Peyer's patch (tissue), 4 donors: ENCODE results near the gene PXDN. TPM values are rescaled to one million over a fixed set of nuclear protein-coding genes. Genes with fewer than 3 reads are reported as not detected.

Experiments
- DNase-seq, 3 donors: peaks; one replicate each; pipeline ENCODE4 v3.0.0-alpha.2; 2017 to 2019
- H3K27ac ChIP-seq, 4 donors: fragments of 200-600 bp; sonication (generic); one replicate each; pipeline ENCODE4 v1.5.1; 2016 to 2019
- H3K27me3 ChIP-seq, 2 donors: fragments of 200-600 bp; sonication (generic); one replicate each; pipeline ENCODE4 v1.5.1; 2019
- H3K36me3 ChIP-seq, 3 donors: fragments of 200-600 bp; sonication (generic); one replicate each; pipeline ENCODE4 v1.5.1; 2016 to 2019
- H3K4me1 ChIP-seq, 4 donors: fragments of 200-600 bp; sonication (generic); one replicate each; pipeline ENCODE4 v1.5.1; 2016 to 2019
- H3K4me3 ChIP-seq, 4 donors: fragments of 200-600 bp; sonication (generic); 1 replicate in 3 of 4; 2 replicates in 1 of 4; pipeline ENCODE4 v1.5.1; 2016 to 2019; ENCODE audit warnings: mild to moderate bottlenecking in 1 of 4
- H3K9me3 ChIP-seq, 4 donors: fragments of 200-600 bp; sonication (generic); one replicate each; pipeline ENCODE4 v1.5.1; 2016 to 2019; ENCODE audit warnings: mild to moderate bottlenecking in 1 of 4
- CTCF ChIP-seq, 6 experiments: fragments of 450-650 bp in 4 of 6; fragments of 200-600 bp in 2 of 6; sonication (generic) in 1 of 6; IDR thresholded peaks; one replicate each; pipeline ENCODE4 v1.5.1; 2017 to 2019; ENCODE audit warnings: antibody characterized with exemption in 6 of 6, mild to moderate bottlenecking in 3 of 6, moderate library complexity in 1 of 6
- POLR2A ChIP-seq, 2 donors: fragments of 450-650 bp; IDR thresholded peaks; one replicate each; pipeline ENCODE4 v1.5.1; 2017; ENCODE audit warnings: antibody characterized with exemption in 2 of 2, mild to moderate bottlenecking in 2 of 2, moderate library complexity in 2 of 2
- total RNA-seq, 4 donors: library from RNA; depleted of rRNA; stranded (reverse); fragments of >200 nt; gene quantifications; one replicate each; pipeline ENCODE4 v1.1.0, GENCODE V29; 2016

The PXDN gene
- total RNA-seq, 4 donors from 2014 or later = 7.5 to 148 (median 21.0) TPM

GRCh38 chr2:1647417-1648240 lies 96.7 kb downstream of the PXDN start:
- DNase-seq = no peak
- peaks cover 0 to 4% (median 0%) of the 10 kb centered on the region in 3 donors for H3K36me3 ChIP-seq
- peaks cover 0 to 5% (median 0%) of the 10 kb centered on the region in 4 donors for H3K4me1 ChIP-seq
- H3K4me3 ChIP-seq = no peak overlapping the region
- H3K27me3 ChIP-seq = no peaks in the 10 kb centered on the region
- H3K9me3 ChIP-seq = no peaks in the 10 kb centered on the region
- no peak for TF ChIP-seq POLR2A (IDR thresholded peaks at IDR 0.05)
- TF ChIP-seq CTCF (IDR thresholded peaks at IDR 0.05) = no peak
- H3K27ac ChIP-seq = no peak overlapping the region

- H3K9me3 ChIP-seq = no peaks in the 10 kb centered on the region
- no peaks in the 10 kb centered on the region for H3K4me1 ChIP-seq
- DNase-seq = no peak
- H3K4me3 ChIP-seq = no peak overlapping the region
- H3K36me3 ChIP-seq = peaks cover 0 to 4% (median 0%) of the 10 kb centered on the region in 3 donors
- peak overlapping the region in 2 of 4 donors; percentile 30 to 57 for H3K27ac ChIP-seq
- TF ChIP-seq POLR2A (IDR thresholded peaks at IDR 0.05) (no peak), CTCF (IDR thresholded peaks at IDR 0.05) (no peak)
- no peaks in the 10 kb centered on the region for H3K27me3 ChIP-seq
These were observed 98.4 kb downstream of the PXDN start for GRCh38 chr2:1645761-1646476.

GRCh38 chr2:1644427-1644826 lies 99.9 kb downstream of the PXDN start:
- TF ChIP-seq POLR2A (IDR thresholded peaks at IDR 0.05) (no peak), CTCF (IDR thresholded peaks at IDR 0.05) (no peak)
- Histone ChIP-seq H3K36me3 (peaks cover 0 to 2% (median 0%) of the 10 kb centered on the region in 3 donors), H3K9me3 (no peaks in the 10 kb centered on the region), H3K4me3 (no peak overlapping the region), H3K27ac (no peak overlapping the region), H3K27me3 (no peaks in the 10 kb centered on the region), H3K4me1 (no peaks in the 10 kb centered on the region)
- no peak for DNase-seq

GRCh38 chr2:1642993-1643619 lies 101.2 kb downstream of the PXDN start:
- Histone ChIP-seq H3K4me3 (no peak overlapping the region), H3K9me3 (no peaks in the 10 kb centered on the region), H3K27me3 (no peaks in the 10 kb centered on the region), H3K27ac (peak overlapping the region in 1 of 4 donors; percentile 17), H3K36me3 (no peaks in the 10 kb centered on the region), H3K4me1 (no peaks in the 10 kb centered on the region)
- DNase-seq = no peak
- no peak for TF ChIP-seq CTCF (IDR thresholded peaks at IDR 0.05)
- no peak for TF ChIP-seq POLR2A (IDR thresholded peaks at IDR 0.05)

GRCh38 chr2:1642066-1642861 lies 102.1 kb downstream of the PXDN start:
- Histone ChIP-seq H3K27me3 (no peaks in the 10 kb centered on the region), H3K36me3 (no peaks in the 10 kb centered on the region), H3K27ac (peak overlapping the region in 1 of 4 donors; percentile 17), H3K9me3 (no peaks in the 10 kb centered on the region), H3K4me1 (no peaks in the 10 kb centered on the region), H3K4me3 (no peak overlapping the region)
- TF ChIP-seq POLR2A (IDR thresholded peaks at IDR 0.05) (no peak), CTCF (IDR thresholded peaks at IDR 0.05) (no peak)
- no peak for DNase-seq
